Motor neuron (in vitro differentiated cells): ENCODE results near the gene KNCN. TPM values are rescaled to one million over a fixed set of nuclear protein-coding genes. Genes with fewer than 3 reads are reported as not detected.

Source experiments
- ATAC-seq, 8 experiments: fragments of 200-7000 bp; cut with Tn5 transposase; replicated peaks in 6 of 8; 2 replicates each; pipeline ENCODE4 v1.8.0; 2021; ENCODE audit warnings: mild to moderate bottlenecking in 8 of 8, moderate library complexity in 8 of 8
- H3K27ac ChIP-seq, 2 donors: fragments of 250-450 bp; sonication (Bioruptor Pico); 2 replicates each; pipeline ENCODE4 v1.9.0; 2021; ENCODE audit warnings: antibody characterized with exemption in 2 of 2, mild to moderate bottlenecking in 2 of 2, moderate library complexity in 1 of 2
- H3K4me1 ChIP-seq, 2 donors: fragments of 250-450 bp; sonication (Bioruptor Pico); replicated peaks in 1 of 2; 2 replicates each; pipeline ENCODE4 v1.6.1; 2021; ENCODE audit warnings: antibody characterized with exemption in 2 of 2, mild to moderate bottlenecking in 2 of 2, moderate library complexity in 1 of 2
- H3K4me3 ChIP-seq, 5 donors: fragments of 250-450 bp; sonication (Bioruptor Pico); 2 replicates each; pipeline ENCODE4 v1.9.0; 2021; ENCODE audit warnings: antibody characterized with exemption in 5 of 5, mild to moderate bottlenecking in 5 of 5, moderate library complexity in 4 of 5
- WGBS, 10 experiments: fragments of 450-650 bp; shearing (Covaris generic); methylation state at CpG; one replicate each; pipeline ENCODE4 v1.0.0; 2022; 5-methylcytosine and 5-hydroxymethylcytosine counted together
- in situ Hi-C, 9 experiments: fragments of 400-800 bp; cut with MboI; loops; one replicate each; pipeline ENCODE4 v1.15.0; 2021; ENCODE audit warnings: low sequenced_read_pairs in 9 of 9, low pct_unique_long_range_greater_than_20kb in 2 of 9; ENCODE audit not compliant: unreplicated experiment in 9 of 9
- total RNA-seq, 8 experiments: library from RNA; unstranded; fragments of 300-600 nt; gene quantifications; 2 replicates each; pipeline versions ENCODE4 v1.2.3 to v1.2.4, GENCODE V29; 2022

Gene KNCN
- total RNA-seq, 8 experiments from 2014 or later = 0.13 to 1.4 (median 0.32) TPM; not detected in 1

GRCh38 chr1:46581681-46582455 lies 30.4 kb upstream of the KNCN start:
- WGBS, 10 experiments = 53 to 100% (median 78%) methylated on average over 1 to 4 of the region's 4 CpGs; no CpG with 5 or more reads in 1 of the 10 experiments
- Histone ChIP-seq H3K4me3 (no peak overlapping the region), H3K27ac (no peak overlapping the region), H3K4me1 (peaks cover 38 to 42% of the 10 kb centered on the region in 2 donors)
- ATAC-seq = no peak
- in situ Hi-C loops = no loop called here

DNA sequence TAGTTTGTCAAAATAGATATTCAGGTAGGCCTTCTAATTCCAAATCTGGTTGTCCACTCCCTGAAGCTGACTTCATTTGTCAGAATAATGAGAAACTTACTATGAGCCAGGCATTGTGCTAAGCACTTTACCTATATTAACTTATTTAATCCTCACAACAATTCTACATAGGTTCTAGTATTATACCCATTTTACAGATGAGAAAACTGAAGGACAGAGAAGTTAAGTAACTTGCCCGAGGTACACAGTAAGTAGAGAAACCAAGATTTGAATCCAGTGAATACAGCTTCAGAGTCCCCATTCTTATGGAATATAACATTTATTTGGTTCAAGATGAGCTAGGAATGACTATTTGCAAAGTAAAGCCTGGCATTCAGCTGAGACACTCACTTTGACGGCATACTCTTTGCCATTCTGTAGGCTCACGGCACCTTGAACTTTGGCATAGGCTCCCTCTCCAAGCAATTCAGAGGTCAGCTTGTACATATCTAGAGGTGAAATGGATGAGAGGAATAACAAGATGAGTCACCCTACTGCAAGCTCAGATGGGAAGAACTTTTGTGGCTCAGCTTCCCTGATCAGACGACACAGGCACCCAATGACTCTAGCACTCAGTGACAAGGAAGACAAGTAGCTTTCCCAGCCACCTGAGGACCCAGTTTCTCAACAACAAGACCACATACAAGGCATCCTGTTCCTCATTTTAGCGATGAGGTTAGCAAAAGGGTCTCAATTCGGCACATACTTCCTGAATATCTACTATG lies 28.9 kb upstream of the KNCN start:
- H3K4me3 ChIP-seq = no peak overlapping the region

DNA sequence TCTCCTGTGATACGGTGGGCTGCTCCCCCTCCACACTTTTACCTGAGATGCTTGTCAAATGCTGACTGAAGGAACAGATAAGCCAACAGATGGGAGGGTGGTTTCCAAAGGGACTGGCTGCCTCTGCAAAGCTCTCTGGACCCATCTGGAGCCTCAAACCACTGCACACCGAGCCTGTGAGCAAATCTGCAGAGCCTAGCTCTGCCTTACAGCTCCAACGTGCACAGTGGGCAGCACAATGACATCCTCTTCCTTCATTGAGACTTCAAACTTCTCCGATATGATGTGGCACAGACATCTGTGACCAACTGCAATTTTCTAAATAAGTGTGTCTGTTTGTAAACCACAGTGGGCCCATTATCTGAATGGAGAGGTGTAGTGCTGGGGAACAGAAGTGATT lies 26.2 kb upstream of the KNCN start:
- no peak overlapping the region for H3K4me3 ChIP-seq
- in situ Hi-C loops = no loop called here
- no peak overlapping the region for H3K27ac ChIP-seq
- H3K4me1 ChIP-seq = peaks cover 28 to 29% of the 10 kb centered on the region in 2 donors
- ATAC-seq = no peak
- WGBS, 10 experiments = 60 to 100% (median 90%) methylated on average over 1 to 4 of the region's 4 CpGs; no CpG with 5 or more reads in 3 of the 10 experiments

More for the DNA sequence above, 28.9 kb upstream of the KNCN start:
- no peak overlapping the region for H3K27ac ChIP-seq
- WGBS, 10 experiments = 89 to 100% (median 98%) methylated on average over 1 to 6 of the region's 6 CpGs; no CpG with 5 or more reads in 2 of the 10 experiments
- in situ Hi-C loops = no loop called here
- no peak for ATAC-seq
- peaks cover 43 to 45% of the 10 kb centered on the region in 2 donors for H3K4me1 ChIP-seq

DNA sequence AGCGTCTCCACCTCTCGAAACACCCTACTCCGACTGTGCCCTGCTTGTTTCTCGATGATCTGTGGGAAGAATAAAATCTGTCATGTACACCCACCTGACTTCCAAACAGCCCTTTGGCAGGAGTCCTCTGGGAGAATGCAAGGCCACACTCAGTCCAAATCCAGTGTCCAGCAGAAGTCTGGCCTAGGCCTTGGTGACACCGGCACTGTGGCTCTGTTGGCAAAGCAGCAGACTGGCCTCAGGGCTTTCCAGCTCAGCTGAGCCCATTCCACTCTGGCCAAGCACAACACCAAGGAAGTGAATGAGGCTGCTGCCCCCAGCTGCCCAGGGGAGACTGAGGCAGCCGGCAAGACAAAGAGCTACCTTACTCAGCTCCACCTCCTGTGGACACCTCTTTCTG lies 25.1 kb upstream of the KNCN start:
- ATAC-seq = peak in 4 of 8 experiments; percentile 9 to 28 (median 21)
- in situ Hi-C loops = no loop called here
- Histone ChIP-seq H3K4me1 (peaks cover 22 to 27% of the 10 kb centered on the region in 2 donors), H3K27ac (peak overlapping the region in 1 of 2 donors; percentile 39), H3K4me3 (no peak overlapping the region)
- WGBS, 10 experiments = 56 to 100% (median 89%) methylated on average over 1 to 6 of the region's 6 CpGs; no CpG with 5 or more reads in 4 of the 10 experiments

DNA sequence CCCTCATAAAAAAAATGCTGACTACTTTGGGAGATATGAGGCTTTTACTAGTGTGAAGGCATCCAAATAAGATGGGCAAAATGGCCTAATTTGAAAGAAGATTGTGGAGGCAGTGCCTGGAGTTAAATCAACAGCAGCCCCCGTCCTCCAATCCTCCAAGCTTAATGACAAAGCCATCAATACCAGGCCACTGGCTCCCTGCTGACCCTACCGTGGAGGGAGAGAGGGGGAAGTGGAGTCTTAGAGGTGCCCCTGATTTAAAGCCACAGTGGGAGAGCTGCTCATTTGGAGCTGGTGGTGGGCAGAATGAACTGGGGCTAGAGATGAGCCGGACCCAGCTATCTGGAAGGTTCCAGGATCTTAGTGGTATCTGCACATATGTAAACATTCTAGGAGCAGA lies 24.3 kb upstream of the KNCN start:
- WGBS, 10 experiments = 0 to 100% (median 29%) methylated on average over 1 to 3 of the region's 3 CpGs; no CpG with 5 or more reads in 3 of the 10 experiments
- ATAC-seq = peak in 5 of 8 experiments; percentile 27 to 61 (median 46)
- Histone ChIP-seq H3K4me1 (peaks cover 22 to 27% of the 10 kb centered on the region in 2 donors), H3K27ac (peak overlapping the region; percentile 2 to 24), H3K4me3 (no peak overlapping the region)
- in situ Hi-C loops = no loop called here

DNA sequence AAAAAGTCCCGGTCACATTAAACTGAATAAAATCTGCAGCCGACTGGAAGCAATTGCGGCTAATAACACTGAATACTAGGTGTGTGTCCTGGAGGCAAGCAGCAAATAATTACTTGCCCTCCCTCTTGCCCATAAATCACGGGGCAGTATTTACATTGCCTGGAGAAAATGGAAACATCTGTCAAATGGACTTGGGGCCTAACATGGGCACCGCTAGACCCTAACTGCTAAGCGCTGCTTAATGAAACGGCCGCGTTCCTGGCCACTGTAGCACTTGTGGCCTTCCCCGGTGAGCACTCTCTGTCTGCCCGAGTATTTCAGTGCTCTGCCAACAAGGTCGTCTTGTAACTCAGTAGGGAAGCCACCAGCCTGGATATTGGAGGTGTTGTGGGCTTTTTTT lies 23.9 kb upstream of the KNCN start:
- in situ Hi-C loops = no loop called here
- peak in 5 of 8 experiments; percentile 93 to 96 (median 94) for ATAC-seq
- WGBS, 10 experiments = 22 to 100% (median 45%) methylated on average over 2 to 12 of the region's 12 CpGs
- Histone ChIP-seq H3K27ac (peak overlapping the region; percentile 2 to 24), H3K4me3 (no peak overlapping the region), H3K4me1 (peaks cover 22 to 27% of the 10 kb centered on the region in 2 donors)

GRCh38 chr1:46571691-46572225 lies 20.3 kb upstream of the KNCN start:
- in situ Hi-C loops = no loop called here
- Histone ChIP-seq H3K4me3 (no peak overlapping the region), H3K4me1 (peaks cover 26 to 33% of the 10 kb centered on the region in 2 donors), H3K27ac (no peak overlapping the region)
- 71 to 100% (median 100%) methylated on average over 1 to 6 of the region's 6 CpGs; no CpG with 5 or more reads in 1 of the 10 experiments for WGBS, 10 experiments
- no peak for ATAC-seq

DNA sequence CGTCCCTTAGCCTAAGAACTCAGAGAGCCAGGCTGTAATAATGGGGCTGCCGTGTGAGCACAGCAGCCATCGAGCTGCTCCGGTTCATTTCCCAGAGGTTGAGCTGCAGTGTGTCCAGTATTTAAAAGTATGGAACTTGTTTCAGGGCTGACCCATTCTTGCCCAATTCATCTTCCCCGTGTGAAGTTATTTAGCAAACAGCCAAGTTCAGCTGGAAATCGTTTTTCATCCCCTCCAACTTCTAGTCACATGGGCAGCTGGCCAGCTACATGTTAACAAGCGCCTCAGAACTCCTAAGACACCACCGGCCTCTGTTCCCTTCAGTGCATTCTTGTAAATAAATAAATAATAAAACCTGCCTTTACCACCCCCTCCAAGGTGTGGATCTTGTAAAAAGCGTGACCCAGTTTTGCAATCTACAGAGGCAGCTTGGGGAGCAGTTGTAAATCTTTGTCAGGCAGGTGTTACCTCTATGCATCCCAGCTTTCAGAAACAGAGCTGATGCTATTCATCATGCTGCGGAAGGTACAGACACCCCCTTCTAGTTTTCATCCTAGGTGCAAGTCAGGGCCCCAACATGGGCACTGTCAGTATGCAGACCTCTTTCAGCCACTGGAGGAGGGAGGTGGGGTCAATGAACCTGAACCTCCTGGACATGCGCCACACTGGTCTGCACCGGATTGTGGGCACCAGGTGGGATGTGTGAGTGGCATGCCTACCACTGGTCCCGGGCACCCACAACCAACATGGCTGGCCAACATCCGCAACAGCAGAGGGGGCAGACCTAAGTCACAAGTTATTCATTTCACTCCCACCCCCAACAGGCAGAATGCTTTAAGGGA lies 18.7 kb upstream of the KNCN start:
- H3K4me1 ChIP-seq = peaks cover 9 to 17% of the 10 kb centered on the region in 2 donors
- peak in 2 of 8 experiments; percentile 17 to 70 for ATAC-seq
- no peak overlapping the region for H3K27ac ChIP-seq
- H3K4me3 ChIP-seq = no peak overlapping the region
- 20 to 100% (median 64%) methylated on average over 1 to 12 of the region's 14 CpGs; no CpG with 5 or more reads in 1 of the 10 experiments for WGBS, 10 experiments
- in situ Hi-C loops = no loop called here

GRCh38 chr1:46569116-46569515 lies 17.7 kb upstream of the KNCN start:
- WGBS, 10 experiments = 40 to 95% (median 79%) methylated on average over 2 to 4 of the region's 4 CpGs; no CpG with 5 or more reads in 2 of the 10 experiments
- Histone ChIP-seq H3K27ac (no peak overlapping the region), H3K4me1 (peaks cover 0 to 13% of the 10 kb centered on the region in 2 donors), H3K4me3 (no peak overlapping the region)
- in situ Hi-C loops = no loop called here
- no peak for ATAC-seq

- H3K4me1 ChIP-seq = peaks cover 0 to 13% of the 10 kb centered on the region in 2 donors
- in situ Hi-C loops = no loop called here
- ATAC-seq = no peak
- 30 to 88% (median 64%) methylated on average over 1 to 6 of the region's 6 CpGs; no CpG with 5 or more reads in 1 of the 10 experiments for WGBS, 10 experiments
- H3K4me3 ChIP-seq = no peak overlapping the region
- no peak overlapping the region for H3K27ac ChIP-seq
Measured at GRCh38 chr1:46568461-46568891, 17.0 kb upstream of the KNCN start.

DNA sequence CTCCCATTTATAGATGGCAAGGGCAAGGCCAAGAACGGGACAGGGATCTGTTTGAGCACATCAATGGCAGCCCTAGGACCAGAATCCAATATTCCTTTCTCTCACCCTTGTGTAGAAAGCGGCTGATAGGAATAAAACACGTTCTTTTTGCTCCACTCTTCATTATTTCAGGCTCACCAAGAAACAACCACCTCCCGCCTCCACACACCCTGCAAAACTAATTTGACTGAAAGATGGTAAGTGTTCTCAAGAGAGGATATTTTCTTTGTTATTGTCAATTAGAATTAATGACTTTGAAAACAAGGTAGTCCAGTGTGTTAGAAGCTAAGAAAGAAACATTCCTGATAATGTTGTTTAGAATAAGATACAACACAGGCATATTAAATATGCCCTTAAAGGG lies 11.9 kb upstream of the KNCN start:
- WGBS, 10 experiments = 67 to 100% (median 90%) methylated on average over 1 to 4 of the region's 4 CpGs; no CpG with 5 or more reads in 2 of the 10 experiments
- no peak overlapping the region for H3K27ac ChIP-seq
- no peak overlapping the region for H3K4me3 ChIP-seq
- no peak for ATAC-seq
- H3K4me1 ChIP-seq = peaks cover 16 to 23% of the 10 kb centered on the region in 2 donors
- in situ Hi-C loops = no loop called here

DNA sequence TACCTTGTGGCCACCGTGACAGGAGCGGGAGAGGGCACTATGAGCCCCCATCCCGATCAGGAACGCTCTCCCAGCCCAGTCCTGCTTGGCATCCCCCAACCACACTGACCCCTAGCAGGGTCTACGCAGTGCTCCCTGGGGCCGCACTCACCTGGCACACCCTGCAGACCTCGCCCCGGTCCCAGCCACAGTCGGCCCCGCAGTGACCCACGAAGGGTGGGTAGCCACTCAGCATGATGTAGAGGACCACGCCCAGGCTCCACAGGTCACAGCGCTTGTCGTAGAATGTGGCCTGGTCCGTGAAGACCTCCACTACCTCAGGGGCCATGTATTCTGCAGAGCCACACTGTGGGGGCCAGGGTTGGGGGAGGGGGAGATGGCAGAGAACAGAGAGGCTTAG lies 11.1 kb upstream of the KNCN start:
- no peak for ATAC-seq
- 77 to 100% (median 88%) methylated on average over 2 to 6 of the region's 15 CpGs; no CpG with 5 or more reads in 3 of the 10 experiments for WGBS, 10 experiments
- H3K4me1 ChIP-seq = peaks cover 25 to 32% of the 10 kb centered on the region in 2 donors
- H3K4me3 ChIP-seq = no peak overlapping the region
- in situ Hi-C loops = no loop called here
- no peak overlapping the region for H3K27ac ChIP-seq
